HG02588 (cell line): ENCODE data around the gene MTHFD2L.
"Not testable (repeated sequence)": the region's sequence is repeated elsewhere in the genome, so short reads cannot be mapped to it uniquely, and the experiment has no call there.

Experiments used
- ATAC-seq: cut with Tn5 transposase; IDR thresholded peaks from one replicate; pipeline ENCODE4 v1.9.1; 2021; ENCODE audit warnings: mild to moderate bottlenecking, moderate library complexity; ENCODE audit not compliant: unreplicated experiment

The MTHFD2L gene

GRCh38 chr4:74132188-74132587 is 25.7 kb upstream of the MTHFD2L start:
- ATAC-seq = not testable (repeated sequence)

- no peak for ATAC-seq
These were observed 25.0 kb upstream of the MTHFD2L start for GRCh38 chr4:74132944-74133343.

- peak; percentile 76 for ATAC-seq
These were observed 24.0 kb upstream of the MTHFD2L start for GRCh38 chr4:74133786-74134499.

GRCh38 chr4:74134500-74134852 is 23.4 kb upstream of the MTHFD2L start:
- ATAC-seq = no peak

- ATAC-seq = no peak
These were observed 11.3 kb upstream of the MTHFD2L start for GRCh38 chr4:74146581-74147129.

- ATAC-seq = no peak
These were observed 9.7 kb upstream of the MTHFD2L start for GRCh38 chr4:74148205-74148604.

- no peak for ATAC-seq
These were observed 5.1 kb upstream of the MTHFD2L start for GRCh38 chr4:74152836-74153235.

GRCh38 chr4:74156521-74156920 is 1.4 kb upstream of the MTHFD2L start:
- no peak for ATAC-seq

- ATAC-seq = no peak
These were observed 764 bp upstream of the MTHFD2L start for GRCh38 chr4:74157154-74157553.

GRCh38 chr4:74158466-74159142 is 686 bp downstream of the MTHFD2L start:
- ATAC-seq = no peak

GRCh38 chr4:74159143-74159709 is 1.3 kb downstream of the MTHFD2L start:
- ATAC-seq = no peak

GRCh38 chr4:74161666-74162450 is 3.9 kb downstream of the MTHFD2L start:
- no peak for ATAC-seq

GRCh38 chr4:74166135-74166534 is 8.2 kb downstream of the MTHFD2L start:
- no peak for ATAC-seq

GRCh38 chr4:74166818-74167217 is 8.9 kb downstream of the MTHFD2L start:
- ATAC-seq = no peak

- ATAC-seq = no peak
These were observed 9.7 kb downstream of the MTHFD2L start for GRCh38 chr4:74167585-74167984.

- ATAC-seq = no peak
These were observed 10.9 kb downstream of the MTHFD2L start for GRCh38 chr4:74168841-74169240.

- ATAC-seq = no peak
These were observed 15.4 kb downstream of the MTHFD2L start for GRCh38 chr4:74173321-74173720.

- no peak for ATAC-seq
These were observed 16.5 kb downstream of the MTHFD2L start for GRCh38 chr4:74174421-74174820.

GRCh38 chr4:74174941-74175340 is 17.0 kb downstream of the MTHFD2L start:
- no peak for ATAC-seq

GRCh38 chr4:74175379-74175778 is 17.5 kb downstream of the MTHFD2L start:
- ATAC-seq = no peak

GRCh38 chr4:74178798-74179197 is 20.9 kb downstream of the MTHFD2L start:
- ATAC-seq = no peak
